SK-N-MC (cell line): Measurements from ENCODE around the gene ZDHHC14.

Experiments
- EZH2 ChIP-seq: fragments of 200-600 bp; sonication (generic); IDR thresholded peaks from one replicate; pipeline ENCODE4 v1.6.1; 2017; ENCODE audit warnings: antibody characterized with exemption
- POLR2AphosphoS5 ChIP-seq: IDR thresholded peaks from 2 replicates; pipeline ENCODE4 v1.6.1; 2012; ENCODE audit warnings: mild to moderate bottlenecking, low read depth, low read length, borderline replicate concordance

- TF ChIP-seq EZH2: no peak
- TF ChIP-seq POLR2AphosphoS5: no peak
Measured at GRCh38 chr6:157592980-157593379, 212.0 kb downstream of the ZDHHC14 start.
